Gastrocnemius medialis (tissue), 4 donors: ENCODE results near the gene ATP11A. TPM values are rescaled to one million over a fixed set of nuclear protein-coding genes. Genes with fewer than 3 reads are reported as not detected.
"Not testable (repeated sequence)": the region's sequence is repeated elsewhere in the genome, so short reads cannot be mapped to it uniquely, and the experiment has no call there.

ENCODE experiments used
- ATAC-seq, 2 donors: fragments of 150-250 bp; one replicate each; pipeline ENCODE4 v1.9.1; 2016
- DNase-seq, 2 donors: peaks; one replicate each; pipeline ENCODE4 v3.0.0-alpha.2; 2019
- H3K27ac ChIP-seq, 4 donors: fragments of 200-600 bp; sonication (generic); 1 replicate in 1 of 4; 2 replicates in 3 of 4; pipeline ENCODE4 v1.5.1; 2016 to 2018; ENCODE audit warnings: mild to moderate bottlenecking in 2 of 4, moderate library complexity in 1 of 4
- H3K27me3 ChIP-seq, 3 donors: fragments of 200-600 bp; sonication (generic) in 2 of 3; 1 replicate in 1 of 3; 2 replicates in 2 of 3; pipeline versions ENCODE4 v1.5.1 to v1.6.0; 2016 to 2019; ENCODE audit warnings: mild to moderate bottlenecking in 1 of 3, moderate library complexity in 1 of 3
- H3K36me3 ChIP-seq, 2 donors: fragments of 200-600 bp; sonication (generic) in 1 of 2; one replicate each; pipeline ENCODE4 v1.5.1; 2017 to 2018
- H3K4me1 ChIP-seq, 2 donors: fragments of 200-600 bp; sonication (generic) in 1 of 2; one replicate each; pipeline ENCODE4 v1.5.1; 2016 to 2017; ENCODE audit warnings: mild to moderate bottlenecking in 2 of 2
- H3K4me3 ChIP-seq, 4 donors: fragments of 200-600 bp; sonication (generic) in 3 of 4; 1 replicate in 1 of 4; 2 replicates in 3 of 4; pipeline ENCODE4 v1.5.1; 2016 to 2019; ENCODE audit warnings: mild to moderate bottlenecking in 2 of 4
- H3K9me3 ChIP-seq, 3 donors: fragments of 200-600 bp; sonication (generic) in 2 of 3; 1 replicate in 1 of 3; 2 replicates in 2 of 3; pipeline ENCODE4 v1.5.1; 2016 to 2019
- POLR2A ChIP-seq, 2 donors: fragments of 450-650 bp; IDR thresholded peaks; one replicate each; pipeline ENCODE4 v1.6.1; 2017; ENCODE audit warnings: antibody characterized with exemption in 2 of 2, mild to moderate bottlenecking in 2 of 2, moderate library complexity in 2 of 2
- in situ Hi-C, 4 donors: fragments of 200-750 bp; cut with MboI; loops; one replicate each; pipeline versions ENCODE4 v1.15.0 to v1.8.0; 2017; ENCODE audit warnings: low sequenced_read_pairs in 4 of 4
- intact Hi-C: fragments of 100-400 bp; cut with DNase I; formaldehyde crosslinking; loops from one replicate; pipeline ENCODE4 v1.15.1; 2023; ENCODE audit warnings: low total_unique reads
- total RNA-seq, 4 donors: library from RNA; depleted of rRNA; stranded (reverse); fragments of >200 nt; gene quantifications; one replicate each; pipeline versions ENCODE4 v1.1.0 to v1.2.3, GENCODE V29; 2016
- TF ChIP-seq, protein P1 (sequence below), 5 experiments: fragments of 450-650 bp in 3 of 5; fragments of 200-600 bp in 2 of 5; sonication (generic) in 2 of 5; IDR thresholded peaks in 4 of 5; conservative IDR thresholded peaks in 1 of 5; 1 replicate in 4 of 5; 2 replicates in 1 of 5; pipeline ENCODE4 v1.5.1; 2016 to 2019; ENCODE audit warnings: antibody characterized with exemption in 5 of 5, mild to moderate bottlenecking in 3 of 5, moderate library complexity in 3 of 5

ATP11A gene
- total RNA-seq, 4 donors from 2014 or later: 10.0 to 14.2 (median 12.6) TPM

DNA sequence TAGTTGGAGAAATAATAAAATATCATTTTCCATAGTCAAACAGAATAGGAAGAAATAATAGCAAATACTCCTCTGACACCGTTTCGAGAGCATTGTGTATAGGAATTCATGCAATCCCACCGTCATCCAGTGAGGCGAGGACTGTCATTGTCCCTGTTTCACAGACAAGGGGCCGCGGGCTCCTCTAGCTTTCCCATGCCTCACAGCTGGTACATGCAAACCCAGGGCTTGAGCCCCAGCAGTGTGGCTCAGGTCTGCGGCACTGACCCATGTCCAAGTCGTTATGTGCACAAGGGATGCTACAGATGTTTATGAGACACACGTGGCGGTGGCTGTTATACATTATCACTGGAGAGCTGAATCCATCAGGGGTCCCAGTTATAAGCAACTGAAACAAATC, 18.5 kb upstream of the ATP11A start:
- ATAC-seq: no peak
- Histone ChIP-seq H3K36me3 (no peaks in the 10 kb centered on the region), H3K9me3 (no peaks in the 10 kb centered on the region), H3K27me3 (peaks cover 0 to 3% (median 3%) of the 10 kb centered on the region in 3 donors), H3K4me3 (no peak overlapping the region), H3K4me1 (no peaks in the 10 kb centered on the region), H3K27ac (no peak overlapping the region)
- in situ Hi-C loops: no loop called here
- intact Hi-C loops: no loop called here
- no peak for TF ChIP-seq POLR2A (IDR thresholded peaks at IDR 0.05)
- TF ChIP-seq, protein P1, sequence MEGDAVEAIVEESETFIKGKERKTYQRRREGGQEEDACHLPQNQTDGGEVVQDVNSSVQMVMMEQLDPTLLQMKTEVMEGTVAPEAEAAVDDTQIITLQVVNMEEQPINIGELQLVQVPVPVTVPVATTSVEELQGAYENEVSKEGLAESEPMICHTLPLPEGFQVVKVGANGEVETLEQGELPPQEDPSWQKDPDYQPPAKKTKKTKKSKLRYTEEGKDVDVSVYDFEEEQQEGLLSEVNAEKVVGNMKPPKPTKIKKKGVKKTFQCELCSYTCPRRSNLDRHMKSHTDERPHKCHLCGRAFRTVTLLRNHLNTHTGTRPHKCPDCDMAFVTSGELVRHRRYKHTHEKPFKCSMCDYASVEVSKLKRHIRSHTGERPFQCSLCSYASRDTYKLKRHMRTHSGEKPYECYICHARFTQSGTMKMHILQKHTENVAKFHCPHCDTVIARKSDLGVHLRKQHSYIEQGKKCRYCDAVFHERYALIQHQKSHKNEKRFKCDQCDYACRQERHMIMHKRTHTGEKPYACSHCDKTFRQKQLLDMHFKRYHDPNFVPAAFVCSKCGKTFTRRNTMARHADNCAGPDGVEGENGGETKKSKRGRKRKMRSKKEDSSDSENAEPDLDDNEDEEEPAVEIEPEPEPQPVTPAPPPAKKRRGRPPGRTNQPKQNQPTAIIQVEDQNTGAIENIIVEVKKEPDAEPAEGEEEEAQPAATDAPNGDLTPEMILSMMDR (IDR thresholded peaks at IDR 0.05 in 4 of 5, conservative IDR thresholded peaks at IDR 0.05 in 1 of 5): no peak
- no peak for DNase-seq

DNA sequence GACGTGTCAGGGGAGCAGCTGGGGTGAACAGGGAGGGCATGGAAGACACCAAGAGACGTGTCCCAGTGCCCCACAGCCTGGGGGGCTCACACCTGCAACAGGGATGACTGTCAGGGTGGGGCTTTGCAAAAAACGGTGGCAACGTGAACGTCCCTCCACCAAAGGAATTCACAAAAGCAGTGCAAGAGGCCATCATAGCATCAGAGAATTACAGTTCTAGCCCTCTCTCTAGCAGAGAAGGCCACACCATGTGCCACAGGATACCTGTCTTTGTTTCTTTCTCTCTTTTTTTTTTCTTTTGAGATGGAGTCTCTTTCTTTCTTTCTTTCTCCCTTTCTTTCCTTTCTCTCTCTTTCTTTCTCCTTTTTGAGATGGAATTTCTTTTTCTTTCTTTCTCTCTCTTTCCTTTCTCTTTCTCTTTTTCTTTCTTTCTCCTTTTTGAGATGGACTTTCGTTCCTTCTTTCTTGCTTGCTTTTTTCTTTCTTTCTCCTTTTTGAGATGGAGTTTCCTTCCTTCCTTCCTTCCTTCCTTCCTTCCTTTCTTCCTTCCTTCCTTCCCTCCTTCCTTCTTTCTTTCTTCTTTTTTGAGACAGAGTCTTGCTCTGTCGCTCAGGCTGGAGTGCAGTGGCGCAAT, 17.1 kb upstream of the ATP11A start:
- in situ Hi-C loops (no loop called here), intact Hi-C loops (no loop called here)
- TF ChIP-seq, protein P1 (IDR thresholded peaks at IDR 0.05 in 4 of 5, conservative IDR thresholded peaks at IDR 0.05 in 1 of 5): no peak
- TF ChIP-seq POLR2A (IDR thresholded peaks at IDR 0.05): no peak
- Histone ChIP-seq H3K27ac (no peak overlapping the region), H3K36me3 (no peaks in the 10 kb centered on the region), H3K27me3 (peaks cover 0 to 3% (median 3%) of the 10 kb centered on the region in 3 donors), H3K4me1 (no peaks in the 10 kb centered on the region), H3K9me3 (no peaks in the 10 kb centered on the region), H3K4me3 (no peak overlapping the region)
- no peak for ATAC-seq
- no peak for DNase-seq

DNA sequence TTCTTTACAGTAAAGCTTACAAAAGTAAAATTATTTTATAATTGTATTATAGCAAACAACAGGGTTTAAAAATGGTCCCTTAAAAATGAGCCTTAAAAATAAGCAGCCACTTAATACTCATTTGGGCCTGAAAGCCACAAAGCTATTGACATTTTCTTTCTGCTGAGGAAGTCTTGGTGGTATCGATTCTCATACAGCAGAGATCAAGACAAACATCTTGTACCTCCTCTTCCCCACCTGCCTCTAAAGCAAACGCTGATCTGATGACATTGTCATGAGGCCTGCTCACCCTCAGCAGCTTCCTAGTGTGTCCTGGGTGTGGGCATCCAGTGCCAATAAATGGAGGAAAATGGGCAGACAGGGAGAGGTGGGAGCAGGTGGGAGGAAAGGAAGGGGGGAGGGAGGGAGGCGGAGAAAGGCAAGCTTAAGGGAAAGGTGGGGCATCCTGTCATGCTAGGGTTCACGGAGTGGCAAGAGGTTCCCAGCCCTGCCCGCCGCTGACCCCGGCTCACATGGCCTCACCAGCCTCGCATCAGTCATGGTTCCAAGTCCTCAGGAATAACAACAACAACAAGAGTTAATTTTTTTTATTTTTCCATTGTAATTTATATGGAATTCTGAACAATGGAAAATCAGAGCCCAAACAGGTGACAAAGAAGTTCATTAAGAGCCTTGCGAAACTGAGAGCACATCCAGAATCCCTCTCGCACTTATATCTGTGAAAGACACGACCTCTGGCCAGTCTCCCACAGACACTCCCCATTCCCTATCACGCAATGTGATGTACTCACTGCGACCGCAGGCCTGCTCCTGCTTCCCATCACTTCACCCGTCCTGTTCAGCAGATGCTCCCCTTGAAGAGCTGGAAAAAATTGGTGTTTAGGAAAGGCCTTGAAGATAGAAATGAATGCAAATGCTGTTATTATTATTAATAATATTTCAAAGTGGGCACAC, 15.1 kb upstream of the ATP11A start:
- TF ChIP-seq, protein P1 (IDR thresholded peaks at IDR 0.05 in 4 of 5, conservative IDR thresholded peaks at IDR 0.05 in 1 of 5): no peak
- TF ChIP-seq POLR2A (IDR thresholded peaks at IDR 0.05): no peak
- Histone ChIP-seq H3K27me3 (peaks cover 0 to 3% (median 0%) of the 10 kb centered on the region in 3 donors), H3K27ac (no peak overlapping the region), H3K4me3 (no peak overlapping the region), H3K9me3 (no peaks in the 10 kb centered on the region), H3K4me1 (no peaks in the 10 kb centered on the region), H3K36me3 (no peaks in the 10 kb centered on the region)
- intact Hi-C loops (no loop called here), in situ Hi-C loops (no loop called here)
- ATAC-seq (no peak), DNase-seq (no peak)

DNA sequence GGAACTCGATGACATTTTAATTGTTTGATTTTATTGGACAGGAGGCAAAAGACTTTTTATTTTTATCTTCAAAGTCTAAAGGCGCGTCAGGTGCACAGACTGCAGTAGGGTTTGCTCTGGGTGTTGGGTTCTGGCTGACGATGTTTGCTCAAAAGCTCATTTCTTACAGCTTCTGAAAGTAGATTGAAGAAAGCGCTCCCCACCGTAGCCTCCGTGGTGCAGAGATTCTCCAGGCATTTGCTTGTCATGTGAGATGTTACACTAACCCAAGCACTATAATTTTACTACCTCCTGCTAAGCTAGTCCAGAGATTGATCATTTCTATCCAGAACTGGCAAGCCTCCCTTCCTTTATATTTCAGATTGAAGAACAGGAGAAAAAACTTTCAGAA, 14.5 kb upstream of the ATP11A start:
- no peak overlapping the region for H3K4me3 ChIP-seq
- H3K36me3 ChIP-seq: no peaks in the 10 kb centered on the region
- in situ Hi-C loops: no loop called here
- no peak for DNase-seq
- H3K27ac ChIP-seq: no peak overlapping the region
- intact Hi-C loops: no loop called here
- H3K4me1 ChIP-seq: no peaks in the 10 kb centered on the region
- peaks cover 0 to 3% (median 0%) of the 10 kb centered on the region in 3 donors for H3K27me3 ChIP-seq
- no peak for ATAC-seq
- TF ChIP-seq POLR2A (IDR thresholded peaks at IDR 0.05): no peak
- TF ChIP-seq, protein P1 (IDR thresholded peaks at IDR 0.05 in 4 of 5, conservative IDR thresholded peaks at IDR 0.05 in 1 of 5): no peak
- H3K9me3 ChIP-seq: no peaks in the 10 kb centered on the region

DNA sequence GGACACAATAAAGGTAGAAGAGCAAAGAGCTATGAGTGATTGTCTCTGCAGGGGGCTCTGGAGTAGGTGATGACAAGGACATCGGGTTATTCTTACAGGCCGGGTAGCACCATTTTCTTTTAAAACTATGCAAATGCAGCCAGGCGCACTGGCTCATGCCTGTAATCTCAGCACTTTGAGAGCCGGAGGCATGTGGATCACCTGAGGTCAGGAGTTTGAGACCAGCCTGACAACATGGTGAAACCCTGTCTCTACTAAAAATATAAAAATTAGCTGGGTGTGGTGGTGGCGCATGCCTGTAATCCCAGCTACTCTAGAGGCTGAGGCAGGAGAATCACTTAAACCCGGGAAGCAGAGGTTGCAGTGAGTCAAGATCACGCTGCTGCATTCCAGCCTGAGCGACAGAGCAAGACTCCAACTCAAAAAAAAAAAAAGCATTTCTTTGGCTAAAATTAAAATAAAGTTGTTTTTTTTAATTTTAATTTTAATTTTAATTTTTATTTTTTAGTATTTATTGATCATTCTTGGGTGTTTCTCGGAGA, 12.3 kb upstream of the ATP11A start:
- H3K4me1 ChIP-seq, intact Hi-C loops, H3K27ac ChIP-seq, ATAC-seq, H3K27me3 ChIP-seq, H3K4me3 ChIP-seq, H3K36me3 ChIP-seq, H3K9me3 ChIP-seq, DNase-seq, in situ Hi-C loops: not testable (repeated sequence)
